WTC11 (cell line): Measurements from ENCODE around the gene ARMC6. TPM values are rescaled to one million over a fixed set of nuclear protein-coding genes. Genes with fewer than 3 reads are reported as not detected.
A peak's percentile ranks its signal among the peaks of the same experiment; 100 is the strongest.

Source experiments
- ATAC-seq: fragments of 200-7000 bp; cut with Tn5 transposase; 2 replicates; pipeline ENCODE4 v1.10.0; 2021; ENCODE audit warnings: mild to moderate bottlenecking, moderate library complexity
- CTCF ChIA-PET: fragments of 300-600 bp; sonication (Branson Sonifier 250); formaldehyde crosslinking; loops from one replicate; lab custom pipeline; 2021; ENCODE audit warnings: antibody characterized with exemption; lab: Charles Lee
- POLR2A ChIA-PET: fragments of 350-600 bp; sonication (Branson Sonifier 250); formaldehyde crosslinking; loops from one replicate; lab custom pipeline; 2021; ENCODE audit warnings: antibody characterized with exemption; lab: Charles Lee
- DNase-seq: peaks from one replicate; pipeline ENCODE4 v3.0.0; 2021; ENCODE audit warnings: low spot score
- H3K27ac Mint-ChIP-seq: 2 replicates; pipeline ENCODE4 v1.8.0; 2021; ENCODE audit warnings: mixed read lengths
- H3K27me3 Mint-ChIP-seq: 2 replicates; pipeline ENCODE4 v1.8.0; 2021; ENCODE audit warnings: low read depth, mild to moderate bottlenecking, moderate library complexity, mixed read lengths
- H3K36me3 Mint-ChIP-seq: 2 replicates; pipeline ENCODE4 v1.8.0; 2021; ENCODE audit warnings: mixed read lengths
- H3K4me1 Mint-ChIP-seq: 2 replicates; pipeline ENCODE4 v1.8.0; 2022; ENCODE audit warnings: mixed read lengths
- H3K4me3 Mint-ChIP-seq: 2 replicates; pipeline ENCODE4 v1.8.0; 2021; ENCODE audit warnings: mild to moderate bottlenecking, moderate library complexity, mixed read lengths
- H3K9me3 Mint-ChIP-seq: 2 replicates; pipeline ENCODE4 v1.8.0; 2021; ENCODE audit warnings: mixed read lengths
- ATF1 ChIP-seq: sonication (generic); formaldehyde crosslinking; IDR thresholded peaks from 2 replicates; pipeline ENCODE4 v1.8.1; 2023; ENCODE audit warnings: mild to moderate bottlenecking, moderate library complexity, missing genetic modification reagents
- CBFB ChIP-seq: sonication (generic); formaldehyde crosslinking; IDR thresholded peaks from 2 replicates; pipeline ENCODE4 v1.8.1; 2022; ENCODE audit warnings: mild to moderate bottlenecking, low read depth, missing genetic modification reagents
- E2F5 ChIP-seq: sonication (generic); formaldehyde crosslinking; IDR thresholded peaks from 2 replicates; pipeline ENCODE4 v1.8.1; 2022; ENCODE audit warnings: mild to moderate bottlenecking, moderate library complexity, missing genetic modification reagents
- FOXJ3 ChIP-seq: sonication (generic); formaldehyde crosslinking; IDR thresholded peaks from 2 replicates; pipeline ENCODE4 v1.9.0; 2021; ENCODE audit warnings: missing genetic modification reagents, mild to moderate bottlenecking, borderline replicate concordance
- FOXP4 ChIP-seq: sonication (generic); formaldehyde crosslinking; IDR thresholded peaks from 2 replicates; pipeline ENCODE4 v1.8.0; 2022; ENCODE audit warnings: mild to moderate bottlenecking, missing genetic modification reagents
- GABPB1 ChIP-seq: sonication (generic); formaldehyde crosslinking; IDR thresholded peaks from 2 replicates; pipeline ENCODE4 v1.8.1; 2023; ENCODE audit warnings: mild to moderate bottlenecking, missing genetic modification reagents
- HMGA2 ChIP-seq: fragments of 250-450 bp; sonication (Bioruptor Pico); IDR thresholded peaks from 2 replicates; pipeline ENCODE4 v1.4.0; 2021; ENCODE audit warnings: mild to moderate bottlenecking, moderate library complexity
- IRF2 ChIP-seq: sonication (generic); formaldehyde crosslinking; IDR thresholded peaks from 2 replicates; pipeline ENCODE4 v1.8.0; 2022; ENCODE audit warnings: low read depth, missing genetic modification reagents, borderline replicate concordance
- JAZF1 ChIP-seq: fragments of 250-450 bp; sonication (Bioruptor Pico); IDR thresholded peaks from 2 replicates; pipeline ENCODE4 v1.9.0; 2021; ENCODE audit warnings: moderate library complexity, mild to moderate bottlenecking, inconsistent platforms
- NFYB ChIP-seq: sonication (generic); formaldehyde crosslinking; conservative IDR thresholded peaks from 2 replicates; pipeline ENCODE4 v1.8.0; 2022; ENCODE audit warnings: low read depth, missing genetic modification reagents
- NR2C2 ChIP-seq: sonication (generic); formaldehyde crosslinking; IDR thresholded peaks from 2 replicates; pipeline ENCODE4 v1.8.0; 2022; ENCODE audit warnings: mild to moderate bottlenecking, missing genetic modification reagents
- SMAD4 ChIP-seq: sonication (generic); formaldehyde crosslinking; IDR thresholded peaks from 2 replicates; pipeline ENCODE4 v1.8.0; 2022; ENCODE audit warnings: mild to moderate bottlenecking, missing genetic modification reagents
- SOX15 ChIP-seq: fragments of 250-450 bp; sonication (Bioruptor Pico); IDR thresholded peaks from 2 replicates; pipeline ENCODE4 v1.9.0; 2021; ENCODE audit warnings: mild to moderate bottlenecking
- ZBTB43 ChIP-seq: sonication (generic); formaldehyde crosslinking; IDR thresholded peaks from 2 replicates; pipeline ENCODE4 v1.8.1; 2023; ENCODE audit warnings: mild to moderate bottlenecking, missing genetic modification reagents
- ZNF138 ChIP-seq: sonication (generic); formaldehyde crosslinking; conservative IDR thresholded peaks from 2 replicates; pipeline ENCODE4 v1.8.1; 2022; ENCODE audit warnings: mild to moderate bottlenecking, moderate library complexity, missing genetic modification reagents
- ZNF281 ChIP-seq: sonication (generic); formaldehyde crosslinking; IDR thresholded peaks from 2 replicates; pipeline ENCODE4 v1.8.0; 2023; ENCODE audit warnings: mild to moderate bottlenecking, missing genetic modification reagents
- total RNA-seq: library from RNA; stranded (reverse); gene quantifications from 3 replicates; pipeline ENCODE4 v1.2.3, GENCODE V29; 2021
- TF ChIP-seq, protein P1 (sequence below): sonication (generic); formaldehyde crosslinking; IDR thresholded peaks from 2 replicates; pipeline ENCODE4 v1.8.1; 2022; ENCODE audit warnings: low read depth, mild to moderate bottlenecking, moderate library complexity, missing genetic modification reagents, borderline replicate concordance
- TF ChIP-seq, protein P2 (sequence below): fragments of 250-450 bp; sonication (Bioruptor Pico); IDR thresholded peaks from 2 replicates; pipeline ENCODE4 v1.9.0; 2021; ENCODE audit warnings: moderate library complexity, mild to moderate bottlenecking, inconsistent platforms, borderline replicate concordance

The ARMC6 gene
- total RNA-seq, 1 experiment from 2014 or later, result 58.8 TPM

DNA sequence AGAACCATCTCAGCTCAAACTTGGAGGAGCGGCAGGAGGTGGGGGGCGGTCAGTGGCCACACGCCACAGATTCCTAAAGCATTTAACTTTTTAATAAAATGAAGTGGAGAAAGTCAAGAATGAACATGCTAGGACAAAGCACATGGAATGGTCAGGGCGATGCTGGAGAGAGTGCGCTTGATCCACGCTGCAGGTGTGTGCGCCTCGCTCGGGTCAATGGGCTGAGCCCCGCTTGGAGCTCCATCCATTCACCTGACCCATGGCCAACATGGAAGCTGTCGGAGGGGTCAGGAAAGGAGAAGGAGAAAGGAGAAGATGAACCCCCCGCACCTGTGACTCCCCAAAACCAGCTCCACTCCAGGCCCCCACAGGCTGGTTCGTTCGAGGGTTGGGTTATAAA is 41.9 kb upstream of the ARMC6 start (continued):
- TF ChIP-seq JAZF1 (CRISPR knock-in tag), result no peak
- TF ChIP-seq GABPB1 (CRISPR knock-in tag), result no peak
- TF ChIP-seq NFYB (CRISPR knock-in tag), result no peak
- no peak for TF ChIP-seq IRF2 (CRISPR knock-in tag)
- TF ChIP-seq, protein P1, sequence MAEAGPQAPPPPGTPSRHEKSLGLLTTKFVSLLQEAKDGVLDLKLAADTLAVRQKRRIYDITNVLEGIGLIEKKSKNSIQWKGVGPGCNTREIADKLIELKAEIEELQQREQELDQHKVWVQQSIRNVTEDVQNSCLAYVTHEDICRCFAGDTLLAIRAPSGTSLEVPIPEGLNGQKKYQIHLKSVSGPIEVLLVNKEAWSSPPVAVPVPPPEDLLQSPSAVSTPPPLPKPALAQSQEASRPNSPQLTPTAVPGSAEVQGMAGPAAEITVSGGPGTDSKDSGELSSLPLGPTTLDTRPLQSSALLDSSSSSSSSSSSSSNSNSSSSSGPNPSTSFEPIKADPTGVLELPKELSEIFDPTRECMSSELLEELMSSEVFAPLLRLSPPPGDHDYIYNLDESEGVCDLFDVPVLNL (CRISPR knock-in tag), result no peak
- TF ChIP-seq, all 79 proteins: peak for 0

DNA sequence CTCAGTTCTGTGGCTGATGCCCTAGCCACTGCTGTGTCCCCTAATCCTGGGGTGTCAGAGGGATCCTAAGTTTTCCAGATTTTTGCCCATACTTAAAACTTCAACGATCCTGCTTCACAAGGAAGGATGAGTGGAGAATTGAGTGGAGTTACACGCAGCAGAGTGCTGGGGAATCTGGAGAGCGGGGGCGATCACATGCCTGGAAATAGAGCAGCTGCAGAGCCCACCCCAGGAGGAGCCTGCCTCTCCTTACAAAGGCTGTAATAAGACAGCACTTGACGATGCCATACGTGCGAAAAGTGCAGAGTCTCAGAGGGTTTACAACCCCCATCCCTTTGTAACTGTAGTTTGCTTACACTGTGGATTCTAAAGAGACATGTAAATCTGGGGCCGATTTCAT is 40.7 kb upstream of the ARMC6 start:
- no peak overlapping the region for H3K27ac Mint-ChIP-seq
- DNase-seq, result no peak
- no peaks in the 10 kb centered on the region for H3K27me3 Mint-ChIP-seq
- no peak for TF ChIP-seq ZNF281 (CRISPR knock-in tag)
- no peak for TF ChIP-seq E2F5 (CRISPR knock-in tag)
- TF ChIP-seq SMAD4 (CRISPR knock-in tag), result no peak
- no peak for TF ChIP-seq SOX15 (CRISPR knock-in tag)
- TF ChIP-seq IRF2 (CRISPR knock-in tag), result no peak
- TF ChIP-seq, protein P2, sequence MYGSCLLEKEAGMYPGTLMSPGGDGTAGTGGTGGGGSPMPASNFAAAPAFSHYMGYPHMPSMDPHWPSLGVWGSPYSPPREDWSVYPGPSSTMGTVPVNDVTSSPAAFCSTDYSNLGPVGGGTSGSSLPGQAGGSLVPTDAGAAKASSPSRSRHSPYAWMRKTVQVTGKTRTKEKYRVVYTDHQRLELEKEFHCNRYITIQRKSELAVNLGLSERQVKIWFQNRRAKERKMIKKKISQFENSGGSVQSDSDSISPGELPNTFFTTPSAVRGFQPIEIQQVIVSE (CRISPR knock-in tag), result no peak
- no peak for TF ChIP-seq ATF1 (CRISPR knock-in tag)
- TF ChIP-seq NR2C2 (CRISPR knock-in tag), result no peak
- no peak for TF ChIP-seq ZNF138 (CRISPR knock-in tag)
- TF ChIP-seq CBFB (CRISPR knock-in tag), result no peak
- no peak for TF ChIP-seq ZBTB43
- CTCF ChIA-PET, result no interaction called here
- peaks cover 6% of the 10 kb centered on the region for H3K4me1 Mint-ChIP-seq
- H3K4me3 Mint-ChIP-seq, result no peak overlapping the region
- H3K36me3 Mint-ChIP-seq, result peaks cover 21% of the 10 kb centered on the region
- no peak for ATAC-seq
- POLR2A ChIA-PET, result interaction anchor here (0.7 kb wide), 1 partner anchor 8 kb away, joined by 3 read pairs; no protein-coding TSS in a partner anchor
- H3K9me3 Mint-ChIP-seq, result no peaks in the 10 kb centered on the region

GRCh38 chr19:18993115-18993514 is 40.3 kb upstream of the ARMC6 start:
- DNase-seq, result no peak
- CTCF ChIA-PET, result no interaction called here
- H3K27ac Mint-ChIP-seq, result peak overlapping the region; percentile 78; the same call in 1 of the 2 replicates
- ATAC-seq, result no peak
- no peaks in the 10 kb centered on the region for H3K27me3 Mint-ChIP-seq
- POLR2A ChIA-PET, result no interaction called here
- H3K4me1 Mint-ChIP-seq, result peaks cover 6% of the 10 kb centered on the region
- H3K9me3 Mint-ChIP-seq, result no peaks in the 10 kb centered on the region
- no peak overlapping the region for H3K4me3 Mint-ChIP-seq
- H3K36me3 Mint-ChIP-seq, result peaks cover 21% of the 10 kb centered on the region
- TF ChIP-seq, protein P1 (CRISPR knock-in tag), result no peak
- TF ChIP-seq FOXP4 (CRISPR knock-in tag), result no peak
- no peak for TF ChIP-seq ZNF281 (CRISPR knock-in tag)
- TF ChIP-seq, protein P2 (CRISPR knock-in tag), result no peak
- TF ChIP-seq FOXJ3 (CRISPR knock-in tag), result no peak
- TF ChIP-seq HMGA2 (CRISPR knock-in tag), result no peak
